IPS-15b (cell line): ENCODE results near the gene TUT1.
A peak's percentile ranks its signal among the peaks of the same experiment; 100 is the strongest.
"Not testable (repeated sequence)": the region's sequence is repeated elsewhere in the genome, so short reads cannot be mapped to it uniquely, and the experiment has no call there.

Source experiments
- H3K27me3 ChIP-seq: one replicate; pipeline ENCODE4 v1.6.1; 2013; ENCODE audit warnings: low read length; ENCODE audit not compliant: control insufficient read depth, insufficient read depth
- H3K36me3 ChIP-seq: one replicate; pipeline ENCODE4 v1.6.1; 2013; ENCODE audit warnings: low read length; ENCODE audit not compliant: control insufficient read depth, insufficient read depth
- H3K4me1 ChIP-seq: one replicate; pipeline ENCODE4 v1.6.1; 2013; ENCODE audit warnings: mild to moderate bottlenecking, low read length; ENCODE audit not compliant: control insufficient read depth, insufficient read depth
- H3K4me3 ChIP-seq: one replicate; pipeline ENCODE4 v1.5.1; 2013; ENCODE audit warnings: low read depth, low read length
- H3K9ac ChIP-seq: one replicate; pipeline ENCODE4 v1.6.1; 2013; ENCODE audit warnings: low read depth, mild to moderate bottlenecking, low read length
- H3K9me3 ChIP-seq: one replicate; pipeline ENCODE4 v1.6.1; 2013; ENCODE audit warnings: mild to moderate bottlenecking, low read length; ENCODE audit not compliant: control insufficient read depth, insufficient read depth

TUT1 gene

DNA sequence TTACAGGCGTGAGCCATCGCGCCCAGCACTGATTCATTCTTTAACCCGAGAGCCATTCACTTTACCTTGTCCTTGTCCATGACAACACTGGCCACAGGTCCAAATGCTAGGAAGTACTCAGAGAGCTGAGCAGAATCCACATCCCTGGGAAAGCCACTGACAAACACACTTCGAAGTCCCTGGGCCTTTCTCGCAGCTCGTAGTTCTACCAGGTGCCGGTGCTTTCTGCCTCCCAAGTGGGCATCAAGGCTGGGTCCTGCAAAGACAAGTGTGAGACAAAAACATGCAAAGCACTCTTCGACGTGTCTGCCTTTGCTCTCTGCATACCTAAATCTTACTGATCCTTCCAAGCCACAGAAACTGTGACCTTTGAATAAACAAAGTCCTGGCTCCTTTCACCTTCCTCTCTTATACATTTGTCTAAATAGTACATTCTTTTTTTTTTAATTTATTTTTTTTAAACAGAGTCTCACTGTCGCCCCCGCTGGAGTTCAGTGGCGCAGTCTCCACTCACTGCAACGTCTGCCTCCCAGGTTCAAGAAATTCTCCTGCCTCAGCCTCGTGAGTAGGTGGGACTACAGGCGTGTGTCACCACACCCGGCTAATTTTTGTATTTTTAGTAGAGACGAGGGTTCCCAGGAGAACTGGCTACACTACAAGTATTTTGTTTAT lies 2.2 kb downstream of the TUT1 start:
- H3K36me3 ChIP-seq = peaks cover 3% of the 10 kb centered on the region
- no peaks in the 10 kb centered on the region for H3K27me3 ChIP-seq
- H3K4me1 ChIP-seq = peaks cover 4% of the 10 kb centered on the region
- no peak overlapping the region for H3K9ac ChIP-seq
- H3K4me3 ChIP-seq = no peak overlapping the region
- H3K9me3 ChIP-seq = no peaks in the 10 kb centered on the region

DNA sequence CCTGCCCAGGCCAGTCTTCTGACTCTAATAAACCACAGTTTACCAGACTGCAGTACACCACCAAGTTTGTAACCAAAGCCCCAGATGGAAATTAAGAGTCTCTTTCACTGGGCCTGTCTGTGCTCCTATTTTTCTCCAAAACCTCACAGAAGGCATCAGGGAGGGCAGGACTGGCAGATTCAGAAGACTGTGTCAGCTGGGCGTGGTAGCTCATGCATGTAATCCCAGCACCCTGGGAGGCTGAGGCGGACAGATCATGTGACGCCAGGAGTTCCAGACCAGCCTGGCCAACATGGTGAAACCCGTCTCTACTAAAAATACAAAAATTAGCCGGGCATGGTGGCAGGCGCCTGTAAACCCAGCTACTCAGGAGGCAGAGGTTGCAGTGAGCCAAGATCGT lies 6.0 kb downstream of the TUT1 start:
- H3K9me3 ChIP-seq, H3K4me1 ChIP-seq, H3K27me3 ChIP-seq, H3K9ac ChIP-seq, H3K4me3 ChIP-seq: not testable (repeated sequence)
- H3K36me3 ChIP-seq = peaks cover 11% of the 10 kb centered on the region

- H3K4me1 ChIP-seq, H3K4me3 ChIP-seq, H3K27me3 ChIP-seq, H3K9me3 ChIP-seq, H3K9ac ChIP-seq: not testable (repeated sequence)
- peaks cover 25% of the 10 kb centered on the region for H3K36me3 ChIP-seq
Observed at GRCh38 chr11:62581735-62582134, 9.6 kb downstream of the TUT1 start.

DNA sequence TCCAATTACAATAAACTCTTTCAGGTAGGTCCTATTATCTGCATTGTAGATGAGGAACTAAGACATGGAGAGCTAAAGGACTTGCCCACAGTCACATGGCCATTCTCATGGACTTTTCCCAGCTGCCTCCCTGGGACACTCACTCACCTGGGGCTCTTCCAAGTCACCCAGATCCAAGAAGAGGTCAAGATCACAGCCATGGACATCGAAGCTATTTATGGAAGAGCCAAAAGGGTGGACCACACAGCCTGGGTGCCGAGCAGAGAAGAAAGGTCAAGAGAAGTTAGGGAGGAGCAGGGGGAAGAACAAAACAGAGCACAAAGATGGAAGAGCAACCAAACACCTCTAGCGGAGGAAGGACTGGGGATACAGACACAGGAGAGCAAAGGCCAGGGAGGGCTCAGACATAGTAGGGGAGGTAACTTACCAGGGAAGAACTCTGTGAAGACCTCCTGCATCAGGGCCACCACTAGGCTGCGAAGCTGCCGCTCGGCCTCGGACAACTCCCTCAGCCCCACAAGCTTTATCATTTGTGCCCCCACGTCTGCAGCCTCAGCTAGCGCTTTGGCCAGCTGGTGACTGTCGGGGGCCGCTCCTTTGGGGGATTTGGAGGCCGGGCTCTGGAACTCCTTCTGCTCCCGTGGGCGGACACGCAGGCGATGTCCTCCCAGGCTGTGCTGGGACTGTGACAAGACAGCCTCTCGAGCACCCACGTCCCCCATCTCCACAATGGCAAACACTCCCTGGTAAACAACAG lies 10.2 kb downstream of the TUT1 start:
- H3K9me3 ChIP-seq = no peaks in the 10 kb centered on the region
- peaks cover 31% of the 10 kb centered on the region for H3K36me3 ChIP-seq
- H3K4me3 ChIP-seq = no peak overlapping the region
- no peak overlapping the region for H3K9ac ChIP-seq
- H3K4me1 ChIP-seq = no peaks in the 10 kb centered on the region
- H3K27me3 ChIP-seq = no peaks in the 10 kb centered on the region

- no peaks in the 10 kb centered on the region for H3K27me3 ChIP-seq
- H3K36me3 ChIP-seq = peaks cover 41% of the 10 kb centered on the region
- H3K9ac ChIP-seq = no peak overlapping the region
- no peaks in the 10 kb centered on the region for H3K4me1 ChIP-seq
- H3K4me3 ChIP-seq = no peak overlapping the region
- H3K9me3 ChIP-seq = no peaks in the 10 kb centered on the region
Observed at GRCh38 chr11:62579252-62579651, 12.1 kb downstream of the TUT1 start.

GRCh38 chr11:62578541-62578940 lies 12.8 kb downstream of the TUT1 start:
- no peak overlapping the region for H3K9ac ChIP-seq
- H3K9me3 ChIP-seq = no peaks in the 10 kb centered on the region
- no peaks in the 10 kb centered on the region for H3K27me3 ChIP-seq
- no peak overlapping the region for H3K4me3 ChIP-seq
- H3K36me3 ChIP-seq = peaks cover 41% of the 10 kb centered on the region
- H3K4me1 ChIP-seq = no peaks in the 10 kb centered on the region

DNA sequence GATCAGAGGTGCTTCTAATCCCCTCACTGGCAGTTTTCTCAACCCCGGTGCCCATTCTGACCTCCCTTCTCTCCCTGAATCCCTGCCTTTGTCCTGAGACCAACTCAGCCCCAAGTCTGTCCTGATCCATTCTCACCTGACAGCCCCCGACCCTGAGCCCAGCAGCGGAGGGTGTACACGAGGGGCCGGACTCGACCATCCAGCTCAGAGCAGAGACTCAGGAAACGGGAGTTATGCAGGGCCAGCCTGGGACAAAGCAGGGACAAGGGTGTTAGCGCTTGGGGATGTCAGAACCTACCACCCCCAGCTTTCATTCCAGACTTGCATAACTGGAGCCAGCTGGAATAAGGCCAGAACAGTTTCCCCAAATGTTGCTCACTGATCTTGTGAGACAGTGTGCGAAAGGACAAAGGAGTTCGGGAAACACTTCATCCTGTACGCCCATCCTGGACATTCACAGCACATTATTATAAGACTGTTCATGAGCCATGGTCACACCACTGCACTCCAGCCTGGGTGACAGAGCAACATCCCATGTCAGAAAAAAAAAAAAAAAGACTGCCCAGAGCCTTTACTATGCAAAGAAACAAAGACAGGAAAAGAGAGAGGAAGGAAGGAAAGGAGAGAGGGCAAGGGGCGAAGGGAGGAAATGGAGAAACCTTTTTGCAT lies 14.1 kb downstream of the TUT1 start:
- H3K9ac ChIP-seq = no peak overlapping the region
- no peak overlapping the region for H3K4me3 ChIP-seq
- no peaks in the 10 kb centered on the region for H3K9me3 ChIP-seq
- no peaks in the 10 kb centered on the region for H3K27me3 ChIP-seq
- peaks cover 2% of the 10 kb centered on the region for H3K4me1 ChIP-seq
- peaks cover 49% of the 10 kb centered on the region for H3K36me3 ChIP-seq

GRCh38 chr11:62575837-62576236 lies 15.5 kb downstream of the TUT1 start:
- Histone ChIP-seq H3K36me3 (peaks cover 55% of the 10 kb centered on the region), H3K9me3 (no peaks in the 10 kb centered on the region), H3K9ac (no peak overlapping the region), H3K27me3 (no peaks in the 10 kb centered on the region), H3K4me1 (peaks cover 7% of the 10 kb centered on the region), H3K4me3 (no peak overlapping the region)

DNA sequence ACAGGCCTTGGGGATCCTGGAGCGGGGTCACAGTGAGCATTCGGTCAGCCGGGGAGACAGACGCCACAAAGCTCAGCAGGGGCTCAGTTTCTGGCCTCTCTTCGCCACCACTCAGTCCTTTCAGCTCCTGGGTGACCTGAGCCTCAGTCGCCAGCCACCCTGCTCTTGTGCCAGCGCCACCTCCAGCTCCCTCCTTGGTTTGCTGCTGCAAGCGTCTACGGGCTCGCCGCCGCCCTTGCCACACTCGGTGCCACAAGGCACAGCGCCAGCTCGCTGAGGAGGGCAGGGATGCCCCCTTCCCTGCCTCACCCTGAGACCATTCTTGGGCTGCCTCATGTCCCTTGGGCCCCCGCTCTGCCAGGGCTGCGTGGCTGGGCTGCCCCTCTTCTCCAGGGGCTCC lies 16.2 kb downstream of the TUT1 start:
- H3K4me3 ChIP-seq = peak overlapping the region; percentile 100
- H3K36me3 ChIP-seq = peaks cover 61% of the 10 kb centered on the region
- H3K9me3 ChIP-seq = no peaks in the 10 kb centered on the region
- no peaks in the 10 kb centered on the region for H3K27me3 ChIP-seq
- H3K4me1 ChIP-seq = peaks cover 7% of the 10 kb centered on the region
- no peak overlapping the region for H3K9ac ChIP-seq

DNA sequence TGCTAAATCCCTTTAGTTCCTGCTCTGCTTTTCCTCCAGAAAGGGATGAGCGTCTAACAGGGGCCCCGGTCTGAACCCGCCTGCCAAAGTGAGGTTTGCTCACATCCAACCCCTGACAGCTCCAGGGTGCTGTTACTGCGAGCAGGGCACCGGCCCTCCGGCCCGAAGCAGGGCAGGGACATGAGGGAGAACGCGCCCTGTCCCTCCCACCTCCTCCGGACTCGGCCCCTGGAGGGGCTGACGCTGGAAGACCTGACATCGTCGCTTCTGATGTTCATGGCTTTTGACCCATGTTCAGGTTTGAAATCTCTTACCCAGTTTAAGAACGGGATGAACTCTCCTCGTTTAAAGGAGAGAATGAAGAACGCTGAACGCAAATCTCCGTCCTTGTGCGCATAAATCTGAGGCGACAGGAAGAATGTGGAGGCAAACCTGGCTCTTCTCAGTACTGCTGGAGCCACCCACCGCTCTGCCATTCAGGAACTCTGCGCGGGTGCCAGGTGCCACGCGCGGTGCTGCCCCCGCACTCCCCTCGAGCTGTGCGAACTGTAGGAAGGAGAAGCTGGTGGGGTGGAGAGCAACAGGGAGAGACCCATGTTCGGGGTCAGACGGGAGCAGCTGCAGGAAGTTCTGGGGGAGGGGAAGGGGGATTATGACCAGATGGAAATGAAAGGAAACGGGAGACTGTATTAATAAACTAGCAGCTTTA lies 16.8 kb downstream of the TUT1 start:
- no peaks in the 10 kb centered on the region for H3K9me3 ChIP-seq
- peak overlapping the region; percentile 87 for H3K9ac ChIP-seq
- H3K27me3 ChIP-seq = no peaks in the 10 kb centered on the region
- peaks cover 67% of the 10 kb centered on the region for H3K36me3 ChIP-seq
- H3K4me1 ChIP-seq = peaks cover 7% of the 10 kb centered on the region
- H3K4me3 ChIP-seq = peak overlapping the region; percentile 100

DNA sequence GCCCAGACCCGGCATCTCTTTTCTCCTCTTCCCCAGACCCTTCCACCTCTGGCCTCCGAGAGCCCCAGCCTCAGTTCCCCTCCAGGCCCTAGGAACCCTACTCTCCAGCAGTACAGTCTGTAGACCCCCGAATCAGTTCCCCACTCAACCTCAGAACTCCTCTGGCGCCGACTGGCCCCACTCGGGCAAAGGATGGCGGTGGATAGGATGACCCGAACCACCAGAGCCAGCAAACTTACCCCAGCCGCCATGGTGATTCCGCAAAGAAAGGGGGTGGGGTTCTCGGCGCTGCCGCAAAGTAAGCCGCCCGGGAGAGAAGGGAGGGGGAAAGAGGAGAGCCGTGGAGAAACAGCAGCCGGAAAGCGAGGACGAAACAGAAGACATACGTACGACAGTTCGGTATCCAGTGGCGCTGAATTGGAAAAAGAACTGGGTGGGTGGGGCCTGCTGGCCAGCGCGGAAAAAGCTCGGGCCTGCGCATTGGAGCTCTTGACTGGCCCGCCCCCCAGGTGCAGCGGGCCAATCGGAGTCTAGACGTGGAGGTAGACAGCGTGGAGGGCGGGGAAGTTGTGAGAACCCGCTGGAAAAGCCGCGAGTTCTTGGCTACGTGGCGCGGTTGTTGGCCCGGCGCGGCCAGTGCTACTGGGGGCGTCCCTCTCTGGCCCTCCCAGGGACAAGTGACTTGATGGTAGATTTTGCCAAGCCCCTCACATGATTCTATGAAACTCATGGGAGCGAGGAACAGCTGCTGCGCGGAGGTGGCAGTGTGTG lies 17.5 kb downstream of the TUT1 start, which contains the start of gene EEF1G:
TSS of gene EEF1G (minus strand) at position 300 of the 771 bp plus-strand sequence. CDS start at position 251, 49 bp downstream.
- no peaks in the 10 kb centered on the region for H3K9me3 ChIP-seq
- H3K36me3 ChIP-seq = peaks cover 71% of the 10 kb centered on the region
- H3K4me1 ChIP-seq = peaks cover 7% of the 10 kb centered on the region
- peak within 1 kb of the TSS; percentile 100 for H3K9ac ChIP-seq
- no peaks in the 10 kb centered on the region for H3K27me3 ChIP-seq
- H3K4me3 ChIP-seq = peak within 1 kb of the TSS; percentile 100
